ENCODE measurements around the gene ITPR2.
"Not testable (repeated sequence)": the region's sequence is repeated elsewhere in the genome, so short reads cannot be mapped to it uniquely, and the experiment has no call there.

ITPR2 gene

GRCh38 chr12:26848156-26848825 is 15.3 kb upstream of the ITPR2 start:
- no peak for DNase-seq

- DNase-seq: no peak
Measured at GRCh38 chr12:26847431-26847830, 14.4 kb upstream of the ITPR2 start.

DNA sequence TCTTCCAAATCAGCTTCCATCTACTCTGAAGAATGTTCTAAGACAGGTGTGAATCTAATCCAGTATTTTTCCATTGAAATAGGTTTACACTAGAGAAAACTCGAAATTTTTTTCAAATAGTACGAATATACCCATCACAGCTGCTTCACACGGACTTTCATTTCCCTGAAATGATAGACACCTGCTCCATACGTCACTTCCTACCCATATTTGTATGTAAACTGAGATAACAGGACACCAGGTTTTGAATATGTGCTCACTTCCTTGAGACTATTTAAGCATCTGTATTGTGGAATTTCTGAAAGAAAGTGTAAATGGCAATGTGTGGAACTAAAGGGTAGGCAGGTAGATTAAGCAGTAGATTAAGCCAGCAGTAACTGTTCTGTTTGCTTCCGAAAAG is 13.4 kb upstream of the ITPR2 start:
- no peak for DNase-seq

DNA sequence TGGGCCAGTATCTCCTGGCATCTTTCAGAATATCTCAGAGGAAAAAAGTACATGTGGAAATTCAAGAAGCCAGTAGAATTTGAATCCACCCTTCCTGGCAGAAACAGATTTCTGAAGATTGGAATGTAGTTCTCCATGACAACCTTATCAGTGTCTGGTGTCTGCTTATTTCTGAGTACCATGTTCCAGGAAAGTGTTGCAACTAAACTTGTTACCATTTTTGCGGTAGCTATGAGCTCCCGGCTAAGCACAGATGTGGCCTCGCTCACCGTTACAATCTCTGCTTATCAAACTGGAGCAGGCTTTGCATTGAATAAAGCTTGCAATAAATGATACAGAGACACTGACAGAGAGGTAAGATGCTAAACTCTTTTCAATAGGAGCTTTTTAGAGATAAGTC is 13.0 kb upstream of the ITPR2 start:
- no peak for DNase-seq

- no peak for DNase-seq
Measured at GRCh38 chr12:26845057-26845666, 12.2 kb upstream of the ITPR2 start.

DNA sequence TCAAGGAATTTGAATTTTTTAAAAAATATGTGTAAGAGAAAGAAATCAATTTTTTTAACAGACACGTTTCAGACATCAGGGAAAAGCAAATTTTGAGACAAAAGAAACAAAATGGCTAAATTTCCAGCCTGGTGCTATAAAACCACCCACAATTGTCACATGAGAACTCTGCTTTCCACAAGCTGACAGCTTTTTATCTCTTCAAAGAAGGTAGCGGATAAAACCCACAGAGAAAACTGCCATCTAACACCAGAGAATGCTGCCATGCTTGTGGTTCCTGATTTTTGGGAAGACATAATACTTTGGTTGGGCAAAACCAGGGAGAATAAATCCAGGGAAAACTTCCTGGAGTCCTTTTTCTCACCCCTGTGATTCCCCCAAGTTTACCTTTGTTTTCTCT is 10.3 kb upstream of the ITPR2 start:
- no peak for DNase-seq

- peak; percentile 11 for DNase-seq
Measured at GRCh38 chr12:26841085-26841484, 8.1 kb upstream of the ITPR2 start.

DNA sequence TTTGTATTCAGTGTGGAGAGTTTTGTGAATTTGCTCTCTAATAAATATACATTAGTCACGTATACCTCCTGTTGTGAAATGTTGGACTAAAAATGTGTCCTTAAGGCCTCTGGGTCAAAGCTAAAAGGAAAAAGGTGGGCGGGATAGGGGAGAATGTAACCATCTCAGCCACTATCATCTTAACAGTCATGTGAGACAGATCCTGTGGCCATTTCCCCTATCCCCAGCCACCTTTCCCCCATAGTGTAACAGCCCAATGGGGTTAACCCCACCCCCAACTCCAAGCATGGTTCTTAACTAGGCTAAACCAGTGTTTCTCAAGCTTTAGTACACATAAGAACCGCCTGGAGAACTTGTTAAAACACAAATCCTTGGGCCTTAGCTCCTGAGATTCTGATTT is 6.5 kb upstream of the ITPR2 start:
- DNase-seq: no peak

DNA sequence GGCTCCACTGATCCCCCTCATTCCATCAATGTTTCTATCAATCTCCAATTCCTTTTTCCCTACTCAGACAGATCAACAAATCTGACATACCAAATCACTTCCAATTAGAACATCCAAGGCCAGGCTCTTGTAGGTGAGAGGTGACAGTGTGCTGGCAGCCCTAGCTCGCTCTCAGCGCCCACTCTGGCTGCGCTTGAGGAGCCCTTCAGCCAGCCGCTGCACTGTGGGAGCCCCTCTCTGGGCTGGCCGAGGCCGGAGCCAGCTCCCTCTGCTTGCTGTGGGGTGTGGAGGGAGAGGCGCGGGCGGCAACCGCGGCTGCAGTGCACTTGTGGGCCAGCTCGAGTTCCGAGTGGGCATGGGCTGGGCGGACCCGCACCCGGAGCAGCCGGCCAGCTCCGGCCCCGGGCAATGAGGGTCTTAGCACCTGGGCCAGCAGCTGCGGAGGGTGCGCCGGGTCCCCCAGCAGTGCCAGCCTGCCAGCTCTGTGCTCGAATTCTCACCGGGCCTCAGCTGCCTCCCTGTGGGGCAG is 6.0 kb upstream of the ITPR2 start:
- no peak for DNase-seq

DNA sequence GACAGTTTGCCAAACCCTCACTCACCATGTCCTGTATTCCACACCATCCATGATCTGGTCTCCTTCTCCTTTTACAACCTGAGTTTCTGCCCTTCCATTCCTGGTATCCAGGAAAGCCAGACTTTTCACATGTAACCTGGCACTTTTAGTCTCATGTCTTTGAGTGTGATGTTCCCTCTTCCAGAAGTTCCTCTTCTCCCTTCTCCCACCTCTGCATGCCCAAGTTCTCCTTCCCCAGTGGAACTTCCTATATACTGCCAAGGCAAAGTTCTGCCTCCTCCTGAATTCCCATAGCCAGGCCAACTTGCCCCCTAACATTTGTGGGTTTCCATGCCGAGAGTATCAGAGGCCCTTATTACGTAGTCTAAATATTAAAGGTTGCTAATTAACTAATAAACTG is 3.2 kb upstream of the ITPR2 start:
- no peak for DNase-seq

DNA sequence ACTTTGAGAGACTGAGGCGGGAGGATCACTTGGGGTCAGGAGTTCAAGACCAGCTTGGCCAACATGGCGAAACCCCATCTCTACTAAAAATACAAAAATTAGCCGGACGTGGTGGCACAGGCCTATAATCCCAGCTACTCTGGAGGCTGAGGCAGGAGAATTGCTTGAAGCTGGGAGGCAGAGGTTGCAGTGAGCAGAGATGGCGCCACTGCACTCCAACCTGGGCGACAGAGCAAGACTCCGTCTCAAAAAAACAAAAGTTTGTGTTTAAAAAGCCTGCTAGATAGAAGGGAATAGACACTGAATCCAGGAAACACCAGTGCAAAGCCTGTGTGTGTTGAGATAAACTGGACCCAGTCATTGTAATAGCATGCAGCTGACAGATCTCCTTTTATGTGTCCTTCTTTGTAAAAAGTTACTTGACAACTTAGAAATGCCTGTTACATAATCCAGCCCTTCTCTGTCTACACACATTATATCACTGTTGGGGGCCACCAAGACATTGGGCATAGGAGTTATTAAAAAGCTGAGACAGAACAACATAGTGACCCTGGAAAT is 1.6 kb upstream of the ITPR2 start:
- DNase-seq: not testable (repeated sequence)

GRCh38 chr12:26833743-26834490 is 923 bp upstream of the ITPR2 start:
- peak; percentile 34 for DNase-seq

DNA sequence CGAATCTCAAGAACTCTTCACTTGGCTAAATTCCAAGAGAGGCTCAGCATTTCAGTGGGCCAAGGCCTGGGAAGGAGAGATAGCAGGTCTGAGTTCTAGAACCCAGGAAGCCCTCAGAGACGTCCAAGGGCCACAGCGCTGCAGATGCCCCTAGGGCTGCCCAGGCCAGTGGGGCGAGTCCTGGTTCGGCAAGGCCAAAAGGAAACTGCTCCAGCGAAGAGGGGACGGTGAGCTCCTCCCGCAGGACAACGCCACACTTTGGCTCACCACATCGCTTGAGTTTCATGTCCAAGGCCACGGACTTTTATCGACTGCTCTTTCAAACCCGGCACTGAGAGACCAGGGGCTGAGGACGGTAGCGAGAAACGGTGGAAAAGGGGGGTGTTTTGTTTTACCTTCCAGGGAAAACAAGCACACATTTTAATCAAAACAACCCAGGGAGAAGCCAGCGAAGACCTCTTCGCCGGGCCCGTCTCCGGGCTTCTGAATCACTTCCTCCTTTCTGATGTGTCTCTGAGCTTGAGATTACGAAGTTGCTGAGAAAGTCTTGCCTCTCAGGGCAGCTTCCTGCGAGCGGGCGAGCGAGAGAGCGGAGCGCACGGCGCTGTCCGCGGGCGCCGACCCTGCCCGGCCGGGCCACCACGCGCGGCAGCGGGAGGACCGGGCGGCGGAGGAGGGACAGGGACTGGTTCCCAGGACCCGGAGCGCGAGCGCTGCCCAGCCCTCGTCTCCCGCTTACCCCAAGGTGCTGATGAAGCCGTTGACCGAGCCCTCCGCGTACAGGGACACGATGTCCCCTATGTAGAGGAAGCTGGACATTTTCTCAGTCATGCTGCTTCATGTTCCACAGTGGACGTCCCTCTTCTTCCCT is 808 bp downstream of the ITPR2 start:
- peak; percentile 59 for DNase-seq

GRCh38 chr12:26830783-26831551 is 2.0 kb downstream of the ITPR2 start:
- DNase-seq: no peak

- DNase-seq: no peak
Measured at GRCh38 chr12:26830363-26830762, 2.6 kb downstream of the ITPR2 start.

GRCh38 chr12:26828280-26829073 is 4.5 kb downstream of the ITPR2 start:
- no peak for DNase-seq

DNA sequence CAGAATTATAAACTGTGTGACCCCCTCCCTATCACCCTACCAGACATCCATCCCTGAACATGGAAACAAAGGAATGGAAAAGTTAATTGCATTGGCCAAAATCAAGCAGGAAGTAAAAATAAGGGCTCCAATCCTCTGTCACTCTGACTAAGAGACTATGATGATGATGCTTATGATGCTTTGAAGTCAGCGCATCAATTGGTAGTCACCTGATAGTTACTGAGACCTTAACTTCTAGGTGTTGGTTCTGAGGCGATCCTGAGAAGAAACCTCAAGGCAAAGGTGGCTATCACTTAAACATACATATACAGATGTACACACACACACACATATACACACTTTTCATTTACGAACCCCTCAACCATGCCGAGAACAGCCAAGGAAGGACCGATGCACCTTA is 6.6 kb downstream of the ITPR2 start:
- no peak for DNase-seq

GRCh38 chr12:26825459-26826016 is 7.5 kb downstream of the ITPR2 start:
- DNase-seq: no peak

GRCh38 chr12:26823390-26823789 is 9.6 kb downstream of the ITPR2 start:
- DNase-seq: no peak

DNA sequence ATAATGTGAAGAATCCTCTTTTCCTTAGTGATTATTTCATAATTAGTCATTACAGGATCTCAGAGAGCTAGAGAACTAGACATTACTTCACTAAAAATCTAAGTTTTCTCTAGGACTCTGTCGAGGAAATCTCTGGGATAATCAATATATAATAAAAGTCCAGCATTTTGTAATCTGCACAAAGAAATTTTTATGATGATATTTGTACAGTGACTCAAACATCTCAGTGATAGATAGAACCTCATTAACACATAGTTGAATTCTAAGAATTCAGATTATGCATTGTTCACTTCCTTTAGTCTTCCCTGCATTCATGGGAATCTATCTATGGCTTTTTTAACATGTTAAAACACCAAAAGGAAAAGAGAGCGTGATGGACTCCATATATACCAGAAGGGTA is 11.0 kb downstream of the ITPR2 start:
- DNase-seq: no peak

Measured in stimulated activated CD4-positive, alpha-beta T cell treated with anti-CD3 and anti-CD28 coated beads, Interleukin-4, amount 100 ng/mL, for 1 hour (primary cell).